Stimulated activated CD4-positive, alpha-beta T cell treated with anti-CD3 and anti-CD28 coated beads, Interleukin-2, amount 100 ng/mL, for 24 hours (primary cell): ENCODE results near the gene TMC1.

Experiments used
- DNase-seq, 2 donors: peaks; one replicate each; pipeline ENCODE4 v3.0.0-alpha.2; 2020

TMC1 gene

DNA sequence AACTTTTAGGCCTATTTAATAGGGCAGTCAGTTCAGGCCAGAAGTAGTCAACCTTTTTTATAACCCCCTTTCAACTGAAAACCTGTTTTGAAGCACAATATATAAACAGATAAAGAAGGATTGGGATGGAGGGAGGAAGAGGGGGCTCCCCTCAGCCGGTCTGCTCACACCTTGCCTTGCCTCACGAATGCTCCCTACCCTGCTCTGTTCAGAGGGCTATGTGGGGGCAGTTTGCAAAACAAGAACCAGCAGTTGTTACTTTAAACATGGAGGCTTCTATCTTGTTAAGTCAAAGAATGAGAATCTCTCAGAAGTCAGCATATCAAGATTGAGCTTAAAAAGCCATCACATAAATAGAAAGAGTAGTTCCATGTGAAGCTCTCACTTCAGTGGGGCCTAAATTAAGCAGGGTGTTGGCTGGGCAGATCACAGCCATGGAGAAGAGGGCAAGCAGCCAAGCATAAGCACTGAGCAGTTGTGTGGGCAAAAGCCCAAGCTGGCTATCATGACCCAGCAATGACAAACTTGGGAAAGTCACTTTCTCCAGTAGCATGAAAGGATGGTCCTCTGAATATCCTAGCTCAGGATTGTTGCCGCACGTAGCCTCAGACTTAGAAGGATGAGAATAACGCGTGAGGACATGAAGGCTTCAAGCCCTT, 360.8 kb downstream of the TMC1 start:
- DNase-seq = no peak

DNA sequence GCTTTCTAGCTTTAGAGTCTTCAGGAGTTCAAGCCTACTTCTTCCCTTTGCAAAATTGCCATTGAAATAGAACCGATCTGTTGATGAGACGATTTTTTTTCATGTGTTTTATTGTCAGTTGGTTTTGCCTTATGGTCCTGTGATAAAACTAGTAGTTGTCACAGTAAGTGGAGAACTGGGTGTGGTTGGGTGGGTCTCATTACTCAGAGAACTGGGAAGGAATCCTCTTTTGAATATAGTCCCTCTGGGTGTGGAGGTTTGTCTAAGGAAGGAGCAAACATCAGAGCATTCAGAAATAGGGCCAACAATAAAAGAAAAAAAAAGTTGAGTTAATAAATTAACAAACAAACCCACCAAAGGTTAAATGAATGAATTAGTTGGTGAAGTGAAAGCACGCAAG, 362.5 kb downstream of the TMC1 start:
- DNase-seq = no peak

DNA sequence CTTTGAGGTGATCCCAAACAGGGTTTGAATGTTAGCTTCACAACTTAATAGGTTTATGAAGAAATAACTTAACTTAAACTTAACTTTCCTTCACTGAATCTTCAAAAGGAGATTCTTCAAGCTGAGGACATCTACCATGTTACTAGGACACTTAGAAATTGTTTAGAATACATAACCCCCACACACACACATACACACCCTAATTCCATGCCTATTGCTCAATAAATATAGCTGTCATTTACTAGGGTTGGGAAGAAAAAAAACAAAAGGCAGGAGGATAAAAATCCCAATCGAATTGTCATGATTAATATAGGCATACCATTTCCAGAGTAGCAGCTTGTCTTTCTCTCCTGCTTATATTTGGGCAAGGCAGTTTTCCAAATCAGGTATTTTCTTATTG, 363.1 kb downstream of the TMC1 start:
- DNase-seq = no peak
